ENCODE measurements around the gene WDCP.
A peak's percentile ranks its signal among the peaks of the same experiment; 100 is the strongest.

The WDCP gene

DNA sequence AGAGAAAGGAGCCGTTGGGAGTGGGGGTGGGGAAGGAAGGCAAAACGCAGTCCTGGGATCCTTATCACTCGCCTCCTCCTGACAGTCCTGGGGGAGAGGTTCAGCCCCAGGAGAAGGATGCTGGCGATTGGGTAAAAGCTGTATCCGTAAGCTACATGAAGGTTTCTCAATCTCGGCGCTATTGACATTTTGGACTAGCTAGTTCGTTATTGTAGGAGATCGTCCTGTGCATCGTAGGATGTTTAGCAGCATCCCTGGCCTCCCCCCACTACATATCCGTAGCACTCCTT, 38.0 kb upstream of the WDCP start:
- H3K4me3 ChIP-seq (ENCODE audit: low read depth, low read length), result peak overlapping the region; percentile 77
- peaks cover 7% of the 10 kb centered on the region; the same call in 1 of the 2 replicates for H3K36me3 ChIP-seq
- no peak for DNase-seq
- H3K9me3 ChIP-seq, result no peaks in the 10 kb centered on the region
- H3K4me1 ChIP-seq, result peaks cover 4% of the 10 kb centered on the region; the same call in 1 of the 2 replicates
- TF ChIP-seq, protein P1, sequence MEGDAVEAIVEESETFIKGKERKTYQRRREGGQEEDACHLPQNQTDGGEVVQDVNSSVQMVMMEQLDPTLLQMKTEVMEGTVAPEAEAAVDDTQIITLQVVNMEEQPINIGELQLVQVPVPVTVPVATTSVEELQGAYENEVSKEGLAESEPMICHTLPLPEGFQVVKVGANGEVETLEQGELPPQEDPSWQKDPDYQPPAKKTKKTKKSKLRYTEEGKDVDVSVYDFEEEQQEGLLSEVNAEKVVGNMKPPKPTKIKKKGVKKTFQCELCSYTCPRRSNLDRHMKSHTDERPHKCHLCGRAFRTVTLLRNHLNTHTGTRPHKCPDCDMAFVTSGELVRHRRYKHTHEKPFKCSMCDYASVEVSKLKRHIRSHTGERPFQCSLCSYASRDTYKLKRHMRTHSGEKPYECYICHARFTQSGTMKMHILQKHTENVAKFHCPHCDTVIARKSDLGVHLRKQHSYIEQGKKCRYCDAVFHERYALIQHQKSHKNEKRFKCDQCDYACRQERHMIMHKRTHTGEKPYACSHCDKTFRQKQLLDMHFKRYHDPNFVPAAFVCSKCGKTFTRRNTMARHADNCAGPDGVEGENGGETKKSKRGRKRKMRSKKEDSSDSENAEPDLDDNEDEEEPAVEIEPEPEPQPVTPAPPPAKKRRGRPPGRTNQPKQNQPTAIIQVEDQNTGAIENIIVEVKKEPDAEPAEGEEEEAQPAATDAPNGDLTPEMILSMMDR (IDR thresholded peaks at IDR 0.05; ENCODE audit: low read depth, low read length), result no peak
- no peaks in the 10 kb centered on the region for H3K27me3 ChIP-seq

DNA sequence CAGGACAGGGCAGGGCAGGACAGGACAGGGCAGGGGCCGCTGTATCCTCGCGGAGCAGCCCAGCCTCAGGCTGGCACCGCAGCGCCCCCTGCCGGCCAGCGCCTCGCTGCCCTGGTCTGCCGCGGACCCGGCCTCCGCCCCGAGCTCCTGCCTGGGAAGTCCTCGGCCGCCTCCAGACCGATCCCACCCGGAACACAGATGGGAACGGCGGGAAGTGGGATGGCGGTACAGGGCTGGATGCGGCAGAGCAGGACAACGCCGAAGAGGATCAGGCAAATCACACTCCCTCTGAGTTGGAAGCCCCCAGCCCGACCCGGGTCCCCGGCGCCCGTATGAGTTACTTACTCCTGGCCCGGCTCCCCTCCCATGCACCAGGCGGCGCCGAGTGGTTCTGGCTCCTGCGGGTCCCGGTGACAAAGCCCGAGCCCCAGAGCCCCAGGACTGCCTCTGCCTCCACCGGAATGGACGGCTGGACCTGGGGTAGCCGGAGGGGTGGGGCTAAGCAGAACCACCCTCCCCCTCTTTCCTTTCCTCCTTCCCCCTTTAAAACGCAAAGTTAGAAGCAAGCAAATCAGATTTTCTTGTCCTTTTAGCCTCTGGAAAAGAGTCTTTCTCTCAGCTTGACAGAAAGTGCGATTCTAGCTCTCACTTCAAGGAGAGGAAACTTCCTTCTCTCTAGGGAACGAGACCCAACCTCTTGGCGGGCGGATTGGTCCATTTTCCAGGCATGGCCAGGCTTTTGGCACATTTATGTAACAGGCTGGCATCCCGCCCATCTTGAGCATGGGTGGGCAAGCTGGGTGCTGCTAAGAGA, 37.4 kb upstream of the WDCP start, which contains the start of gene TP53I3:
TSS of gene TP53I3 (minus strand) at position 449 of the 814 bp plus-strand sequence. CDS start 508 bp downstream, outside the sequence.
- Histone ChIP-seq H3K9me3 (no peaks in the 10 kb centered on the region), H3K4me1 (peaks cover 4% of the 10 kb centered on the region; the same call in 1 of the 2 replicates), H3K27me3 (no peaks in the 10 kb centered on the region), H3K36me3 (peaks cover 7% of the 10 kb centered on the region; the same call in 1 of the 2 replicates), H3K4me3 (ENCODE audit: low read depth, low read length) (peak within 1 kb of the TSS; percentile 77)
- TF ChIP-seq, protein P1 (IDR thresholded peaks at IDR 0.05; ENCODE audit: low read depth, low read length), result peak; percentile 77
- peak; percentile 95 for DNase-seq

DNA sequence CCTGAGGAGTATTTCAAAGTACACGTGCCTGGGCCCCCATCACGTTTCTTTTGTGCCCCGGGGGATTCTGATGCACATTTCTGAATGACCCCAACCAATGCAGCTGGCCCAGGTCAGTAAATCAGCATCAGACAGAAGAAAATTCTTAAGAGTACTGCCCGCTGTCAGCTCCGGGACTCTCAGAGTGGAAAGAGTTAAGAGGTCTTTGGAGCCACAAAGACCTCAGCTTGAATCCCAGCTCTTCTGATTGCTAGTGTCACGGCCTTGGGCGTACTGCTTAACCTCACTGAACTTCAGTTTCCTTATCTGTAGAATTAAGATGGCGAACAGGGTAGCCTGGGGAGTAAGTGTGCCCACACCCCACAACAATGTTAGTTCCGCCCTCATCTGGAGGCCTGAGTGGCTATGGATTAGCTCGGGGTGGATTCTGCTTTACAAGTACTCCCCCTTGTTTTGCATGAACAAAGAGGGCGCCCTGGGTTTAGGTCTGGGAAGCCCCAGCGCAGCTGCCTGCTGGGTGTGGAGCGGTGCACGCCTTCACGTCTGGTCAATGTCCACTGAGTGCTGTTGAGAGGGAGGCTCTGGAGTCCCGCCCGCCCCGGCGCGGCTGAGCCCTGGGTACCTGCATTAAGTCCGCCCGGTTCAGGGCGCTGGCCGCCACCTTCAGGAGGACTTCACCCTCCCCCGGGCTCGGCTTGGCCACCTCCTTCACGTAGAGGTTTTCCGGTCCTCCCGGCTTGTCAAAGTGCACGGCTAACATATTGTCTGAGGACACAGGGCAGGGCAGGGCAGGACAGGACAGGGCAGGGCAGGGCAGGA, 36.6 kb upstream of the WDCP start:
- H3K36me3 ChIP-seq, result peaks cover 7% of the 10 kb centered on the region; the same call in 1 of the 2 replicates
- TF ChIP-seq, protein P1 (IDR thresholded peaks at IDR 0.05; ENCODE audit: low read depth, low read length), result no peak
- DNase-seq, result peak; percentile 88
- H3K9me3 ChIP-seq, result no peaks in the 10 kb centered on the region
- H3K27me3 ChIP-seq, result no peaks in the 10 kb centered on the region
- H3K4me1 ChIP-seq, result peaks cover 4% of the 10 kb centered on the region; the same call in 1 of the 2 replicates
- H3K4me3 ChIP-seq (ENCODE audit: low read depth, low read length), result peak overlapping the region; percentile 77

DNA sequence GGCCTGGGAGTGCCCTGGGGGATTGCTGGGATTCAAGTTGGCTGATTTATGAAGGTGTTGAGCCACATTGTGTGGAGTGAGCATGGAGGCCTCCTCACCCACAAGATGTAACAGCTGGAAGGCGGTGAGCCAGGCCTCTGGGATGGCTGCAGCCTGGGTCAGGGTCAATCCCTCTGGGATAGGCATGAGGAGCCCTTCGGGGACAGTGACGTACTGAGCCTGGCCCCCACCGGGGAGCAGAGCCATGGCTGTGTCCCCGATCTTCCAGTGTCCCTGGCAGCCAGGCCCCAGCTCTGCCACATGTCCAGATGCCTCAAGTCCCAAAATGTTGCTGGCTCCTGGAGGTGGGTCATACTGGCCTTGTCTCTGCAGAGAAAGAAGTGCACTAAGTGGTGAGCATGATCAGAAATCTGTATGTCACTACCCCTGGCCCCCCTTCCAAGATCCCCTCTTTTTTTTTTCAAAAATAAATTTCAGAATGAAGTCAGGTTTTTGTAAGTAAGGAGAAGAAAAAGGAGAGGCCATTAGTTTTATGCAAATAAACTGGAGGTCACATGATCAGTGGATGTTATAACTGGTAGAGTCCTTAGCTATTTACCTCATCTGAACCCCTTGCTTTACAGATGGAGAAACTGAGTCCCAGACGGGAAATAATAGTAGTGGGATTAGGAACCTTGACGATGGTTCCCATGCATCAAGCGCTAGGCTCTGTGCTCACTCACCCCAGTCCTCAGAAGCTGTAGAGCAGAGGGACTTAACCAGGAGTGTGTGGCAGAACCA, 35.8 kb upstream of the WDCP start:
- Histone ChIP-seq H3K36me3 (peaks cover 7% of the 10 kb centered on the region; the same call in 1 of the 2 replicates), H3K9me3 (no peaks in the 10 kb centered on the region), H3K27me3 (no peaks in the 10 kb centered on the region), H3K4me3 (ENCODE audit: low read depth, low read length) (peak overlapping the region; percentile 77), H3K4me1 (peaks cover 4% of the 10 kb centered on the region; the same call in 1 of the 2 replicates)
- DNase-seq, result no peak
- TF ChIP-seq, protein P1 (IDR thresholded peaks at IDR 0.05; ENCODE audit: low read depth, low read length), result no peak

DNA sequence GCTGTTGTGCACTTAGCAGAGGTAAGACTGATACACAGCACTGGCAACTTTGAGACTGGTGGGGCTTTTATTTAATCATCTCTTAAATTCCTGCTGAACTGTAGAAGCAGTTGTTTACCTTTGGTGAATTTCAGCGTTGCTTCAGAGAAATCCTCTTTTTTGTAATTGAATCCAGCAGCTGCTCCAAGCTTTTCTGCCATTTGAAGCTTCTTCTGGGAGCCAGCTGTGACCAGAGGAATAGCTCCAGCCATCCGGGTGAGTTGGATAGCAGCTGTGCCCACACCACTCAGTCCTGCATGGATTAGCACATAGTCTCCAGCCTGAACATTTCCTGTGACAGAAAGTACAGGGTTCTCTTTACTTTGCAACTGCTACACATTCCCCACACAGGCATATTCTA, 33.5 kb upstream of the WDCP start:
- Histone ChIP-seq H3K4me3 (ENCODE audit: low read depth, low read length) (no peak overlapping the region), H3K27me3 (no peaks in the 10 kb centered on the region), H3K36me3 (peaks cover 7% of the 10 kb centered on the region; the same call in 1 of the 2 replicates), H3K4me1 (peaks cover 4% of the 10 kb centered on the region; the same call in 1 of the 2 replicates), H3K9me3 (no peaks in the 10 kb centered on the region)
- TF ChIP-seq, protein P1 (IDR thresholded peaks at IDR 0.05; ENCODE audit: low read depth, low read length), result no peak
- no peak for DNase-seq

Data from BE2C (cell line).